IMR-90 (cell line): ENCODE measurements around the gene ZNF654. TPM values are rescaled to one million over a fixed set of nuclear protein-coding genes. Genes with fewer than 3 reads are reported as not detected.
A peak's percentile ranks its signal among the peaks of the same experiment; 100 is the strongest.

Experiments
- ATAC-seq: fragments of 200-7000 bp; cut with Tn5 transposase; 2 replicates; pipeline ENCODE4 v1.9.1; 2020; ENCODE audit warnings: low read depth, mild to moderate bottlenecking, moderate library complexity
- BruUV-seq: library from RNA; stranded (reverse); fragments of 400-500 nt; replicated peaks from 2 replicates; lab custom pipeline; 2021; lab: Mats Ljungman, UMichigan
- CTCF ChIA-PET: fragments of 300-600 bp; formaldehyde crosslinking; extraction: SDS; loops from one replicate; lab custom pipeline; 2021; ENCODE audit warnings: antibody characterized with exemption; lab: Yijun Ruan, JAX
- POLR2A ChIA-PET: fragments of 300-600 bp; sonication (Branson Sonifier 250); formaldehyde crosslinking; loops from one replicate; lab custom pipeline; 2022; ENCODE audit warnings: antibody characterized with exemption; ENCODE audit not compliant: unreplicated experiment; lab: Charles Lee
- DNase-seq: peaks from one replicate; pipeline ENCODE4 v3.0.0; 2013
- H2AFZ ChIP-seq: replicated peaks from 2 replicates; pipeline ENCODE3; 2013; ENCODE audit warnings: low read length, mild to moderate bottlenecking; ENCODE audit not compliant: poor library complexity
- H2AK5ac ChIP-seq: 2 replicates; pipeline ENCODE4 v1.6.1; 2013; ENCODE audit warnings: low read depth, low read length, inconsistent platforms
- H2AK9ac ChIP-seq: replicated peaks from 2 replicates; pipeline ENCODE3; 2013; ENCODE audit warnings: mild to moderate bottlenecking, low read depth, low read length, moderate library complexity; ENCODE audit not compliant: poor library complexity
- H2BK120ac ChIP-seq: 2 replicates; pipeline ENCODE4 v1.6.1; 2013; ENCODE audit warnings: low read depth, low read length, inconsistent platforms
- H2BK15ac ChIP-seq: 3 replicates; pipeline ENCODE4 v1.6.1; 2013; ENCODE audit warnings: low read depth, low read length, inconsistent platforms
- H2BK20ac ChIP-seq: 2 replicates; pipeline ENCODE4 v1.6.1; 2013; ENCODE audit warnings: low read depth, mild to moderate bottlenecking, inconsistent platforms, low read length, moderate library complexity
- H2BK5ac ChIP-seq: 2 replicates; pipeline ENCODE4 v1.6.1; 2013; ENCODE audit warnings: mild to moderate bottlenecking, low read depth, low read length, inconsistent platforms; ENCODE audit not compliant: poor library complexity, severe bottlenecking
- H3K14ac ChIP-seq: replicated peaks from 2 replicates; pipeline ENCODE4 v1.6.1; 2013; ENCODE audit warnings: low read depth, low read length, inconsistent platforms
- H3K18ac ChIP-seq: 2 replicates; pipeline ENCODE4 v1.6.1; 2013; ENCODE audit warnings: low read depth, low read length, control low read depth
- H3K23ac ChIP-seq: 2 replicates; pipeline ENCODE4 v1.6.1; 2013; ENCODE audit warnings: low read depth, low read length, inconsistent platforms
- H3K27ac ChIP-seq: 2 replicates; pipeline ENCODE4 v1.5.1; 2013; ENCODE audit warnings: mild to moderate bottlenecking, control low read depth, low read length; ENCODE audit not compliant: insufficient read depth
- H3K27me3 ChIP-seq: 2 replicates; pipeline ENCODE4 v1.6.1; 2013; ENCODE audit warnings: low read length; ENCODE audit not compliant: control insufficient read depth, insufficient read depth
- H3K36me3 ChIP-seq: 2 replicates; pipeline ENCODE4 v1.6.1; 2013; ENCODE audit warnings: low read length, mixed read lengths; ENCODE audit not compliant: control insufficient read depth, insufficient read depth
- H3K4ac ChIP-seq: 2 replicates; pipeline ENCODE4 v1.6.1; 2013; ENCODE audit warnings: low read depth, low read length, inconsistent platforms
- H3K4me1 ChIP-seq: 2 replicates; pipeline ENCODE4 v1.6.1; 2013; ENCODE audit warnings: low read length, mixed read lengths; ENCODE audit not compliant: control insufficient read depth, insufficient read depth
- H3K4me2 ChIP-seq: 2 replicates; pipeline ENCODE4 v1.6.1; 2013; ENCODE audit warnings: low read depth, mild to moderate bottlenecking, control low read depth, low read length, moderate library complexity
- H3K4me3 ChIP-seq: 2 replicates; pipeline ENCODE4 v1.5.1; 2013; ENCODE audit warnings: low read depth, mild to moderate bottlenecking, control low read depth, low read length, moderate library complexity; ENCODE audit not compliant: insufficient read depth
- H3K56ac ChIP-seq: 2 replicates; pipeline ENCODE4 v1.6.1; 2013; ENCODE audit warnings: low read length, inconsistent platforms; ENCODE audit not compliant: insufficient read depth; ENCODE audit errors: extremely low read depth
- H3K79me1 ChIP-seq, 2 experiments: 2 replicates each; pipeline ENCODE4 v1.6.1; 2013; ENCODE audit warnings: low read length in 2 of 2, inconsistent platforms in 1 of 2, low read depth in 1 of 2
- H3K9ac ChIP-seq: 2 replicates; pipeline ENCODE4 v1.6.1; 2013; ENCODE audit warnings: low read depth, low read length, control low read depth
- H3K9me1 ChIP-seq: 2 replicates; pipeline ENCODE4 v1.6.1; 2013; ENCODE audit warnings: low read length, inconsistent platforms; ENCODE audit not compliant: insufficient read depth
- H3K9me3 ChIP-seq: 2 replicates; pipeline ENCODE4 v1.6.1; 2013; ENCODE audit warnings: low read length; ENCODE audit not compliant: control insufficient read depth, insufficient read depth
- H4K20me1 ChIP-seq: 2 replicates; pipeline ENCODE4 v1.6.1; 2013; ENCODE audit warnings: low read length, inconsistent platforms; ENCODE audit not compliant: insufficient read depth
- H4K5ac ChIP-seq: 2 replicates; pipeline ENCODE4 v1.6.1; 2013; ENCODE audit warnings: mild to moderate bottlenecking, low read depth, low read length, control low read depth
- H4K8ac ChIP-seq, 2 experiments: 2 replicates each; pipeline ENCODE4 v1.6.1; 2013; ENCODE audit warnings: low read depth in 2 of 2, low read length in 2 of 2, control low read depth in 1 of 2, inconsistent platforms in 1 of 2
- H4K91ac ChIP-seq: 2 replicates; pipeline ENCODE4 v1.6.1; 2013; ENCODE audit warnings: low read depth, low read length, inconsistent platforms; ENCODE audit not compliant: insufficient read depth
- BHLHE40 ChIP-seq: fragments of 150-350 bp; IDR thresholded peaks from 2 replicates; pipeline ENCODE4 v1.6.1; 2016; ENCODE audit warnings: mild to moderate bottlenecking, low read depth, low read length
- CEBPB ChIP-seq: IDR thresholded peaks from 2 replicates; pipeline ENCODE4 v1.6.1; 2012; ENCODE audit warnings: low read depth, low read length, improper control_type of control experiment
- CHD1 ChIP-seq: IDR thresholded peaks from 2 replicates; pipeline ENCODE4 v1.6.1; 2012; ENCODE audit warnings: low read depth, low read length, improper control_type of control experiment
- ELK1 ChIP-seq: fragments of 150-350 bp; IDR thresholded peaks from 2 replicates; pipeline ENCODE4 v1.6.1; 2016; ENCODE audit warnings: low read depth, mild to moderate bottlenecking, low read length, moderate library complexity, borderline replicate concordance
- FOS ChIP-seq: fragments of 150-350 bp; IDR thresholded peaks from 2 replicates; pipeline ENCODE4 v1.6.1; 2016; ENCODE audit warnings: low read depth, low read length
- MAFK ChIP-seq: IDR thresholded peaks from 2 replicates; pipeline ENCODE4 v1.6.1; 2012; ENCODE audit warnings: low read depth, low read length, improper control_type of control experiment
- MAZ ChIP-seq: IDR thresholded peaks from 2 replicates; pipeline ENCODE4 v1.6.1; 2012; ENCODE audit warnings: low read depth, mild to moderate bottlenecking, low read length, improper control_type of control experiment, moderate library complexity, borderline replicate concordance
- MXI1 ChIP-seq: IDR thresholded peaks from 2 replicates; pipeline ENCODE4 v1.6.1; 2012; ENCODE audit warnings: low read depth, mild to moderate bottlenecking, low read length, moderate library complexity, borderline replicate concordance
- NFE2L2 ChIP-seq: fragments of 150-350 bp; IDR thresholded peaks from 2 replicates; pipeline ENCODE4 v1.6.1; 2016; ENCODE audit warnings: low read depth, mild to moderate bottlenecking, low read length
- POLR2A ChIP-seq: IDR thresholded peaks from 2 replicates; pipeline ENCODE4 v1.6.1; 2012; ENCODE audit warnings: mild to moderate bottlenecking, low read depth, low read length
- RAD21 ChIP-seq: IDR thresholded peaks from 2 replicates; pipeline ENCODE4 v1.6.1; 2012; ENCODE audit warnings: low read length, improper control_type of control experiment
- RCOR1 ChIP-seq: IDR thresholded peaks from 2 replicates; pipeline ENCODE4 v1.6.1; 2012; ENCODE audit warnings: mild to moderate bottlenecking, low read length, improper control_type of control experiment; ENCODE audit not compliant: insufficient replicate concordance
- RFX5 ChIP-seq: IDR thresholded peaks from 2 replicates; pipeline ENCODE4 v1.8.0; 2012; ENCODE audit warnings: low read depth, mild to moderate bottlenecking, low read length, moderate library complexity
- SMC3 ChIP-seq: fragments of 150-350 bp; IDR thresholded peaks from 2 replicates; pipeline ENCODE4 v1.6.1; 2016; ENCODE audit warnings: low read depth, mild to moderate bottlenecking, antibody characterized with exemption, low read length, moderate library complexity
- USF2 ChIP-seq: fragments of 150-350 bp; IDR thresholded peaks from 2 replicates; pipeline ENCODE4 v1.6.1; 2017; ENCODE audit warnings: mild to moderate bottlenecking, antibody characterized with exemption, low read length, low read depth
- WGBS, 2 experiments: methylation state at CpG; one replicate each; pipeline versions ENCODE4 v1.1.5 to v1.1.7; 2013; ENCODE audit warnings: missing lambda C conversion rate in 2 of 2; ENCODE audit not compliant: insufficient read length in 1 of 2; ENCODE audit errors: extremely low coverage in 2 of 2; 5-methylcytosine and 5-hydroxymethylcytosine counted together
- dilution Hi-C: fragments of 300-500 bp; cut with HindIII; formaldehyde crosslinking; loops from one replicate; pipeline ENCODE4 v1.14.3; 2018; ENCODE audit warnings: low sequenced_read_pairs; ENCODE audit not compliant: unreplicated experiment
- in situ Hi-C: fragments of 300-500 bp; cut with MboI; formaldehyde crosslinking; loops from 3 replicates; pipeline ENCODE4 v1.14.3; 2019; ENCODE audit warnings: low sequenced_read_pairs, inconsistent platforms, mixed read lengths
- intact Hi-C: fragments of 100-400 bp; cut with micrococcal nuclease; formaldehyde crosslinking; loops from 2 replicates; pipeline ENCODE4 v1.10.0; 2022
- polyA plus RNA-seq, 3 experiments: library from polyadenylated mRNA; depleted of rRNA; stranded (reverse); fragments of >200 nt; gene quantifications; 2 replicates each; pipeline ENCODE4 v1.2.3, GENCODE V29; 2012; ENCODE audit warnings: low replicate concordance in 1 of 3
- total RNA-seq: library from RNA; depleted of rRNA; stranded (reverse); fragments of >200 nt; gene quantifications from 2 replicates; pipeline ENCODE4 v1.2.3, GENCODE V29; 2012
- TF ChIP-seq, protein P1 (sequence below): conservative IDR thresholded peaks from 2 replicates; pipeline ENCODE4 v1.5.1; 2012; ENCODE audit warnings: mild to moderate bottlenecking, low read depth, low read length, improper control_type of control experiment

The ZNF654 gene
- total and polyA plus RNA-seq, 2 of the 4 experiments (the other 2 are of a cell fraction), result 3.3 to 11.5 TPM

- 0 out of 2 replicates have a peak, but pooled peaks cover 3% of the 10 kb centered on the region for H3K9me3 ChIP-seq
- POLR2A ChIA-PET, result no interaction called here
- ATAC-seq, result no peak
- in situ Hi-C loops, result no loop called here
- no TSS peak for BruUV-seq
- CTCF ChIA-PET, result no interaction called here
- H3K4me2 ChIP-seq, result peak overlapping the region; percentile 62; the same call in 1 of the 2 replicates
- H2BK5ac ChIP-seq, result no peak overlapping the region
- intact Hi-C loops, result no loop called here
- no peak overlapping the region for H2AFZ ChIP-seq
- TF ChIP-seq MAZ, result no peak
- no peak for TF ChIP-seq RAD21
- TF ChIP-seq ELK1, result no peak
- TF ChIP-seq MAFK, result no peak
- no peak for TF ChIP-seq MXI1
- TF ChIP-seq SMC3, result no peak
- TF ChIP-seq USF2, result no peak
- no peak for TF ChIP-seq FOS
- no peak for TF ChIP-seq BHLHE40
- TF ChIP-seq, protein P1, sequence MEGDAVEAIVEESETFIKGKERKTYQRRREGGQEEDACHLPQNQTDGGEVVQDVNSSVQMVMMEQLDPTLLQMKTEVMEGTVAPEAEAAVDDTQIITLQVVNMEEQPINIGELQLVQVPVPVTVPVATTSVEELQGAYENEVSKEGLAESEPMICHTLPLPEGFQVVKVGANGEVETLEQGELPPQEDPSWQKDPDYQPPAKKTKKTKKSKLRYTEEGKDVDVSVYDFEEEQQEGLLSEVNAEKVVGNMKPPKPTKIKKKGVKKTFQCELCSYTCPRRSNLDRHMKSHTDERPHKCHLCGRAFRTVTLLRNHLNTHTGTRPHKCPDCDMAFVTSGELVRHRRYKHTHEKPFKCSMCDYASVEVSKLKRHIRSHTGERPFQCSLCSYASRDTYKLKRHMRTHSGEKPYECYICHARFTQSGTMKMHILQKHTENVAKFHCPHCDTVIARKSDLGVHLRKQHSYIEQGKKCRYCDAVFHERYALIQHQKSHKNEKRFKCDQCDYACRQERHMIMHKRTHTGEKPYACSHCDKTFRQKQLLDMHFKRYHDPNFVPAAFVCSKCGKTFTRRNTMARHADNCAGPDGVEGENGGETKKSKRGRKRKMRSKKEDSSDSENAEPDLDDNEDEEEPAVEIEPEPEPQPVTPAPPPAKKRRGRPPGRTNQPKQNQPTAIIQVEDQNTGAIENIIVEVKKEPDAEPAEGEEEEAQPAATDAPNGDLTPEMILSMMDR, result no peak
- no peak for TF ChIP-seq CEBPB
- TF ChIP-seq CHD1, result no peak
- no peak for TF ChIP-seq POLR2A
- no peak for TF ChIP-seq RFX5
- TF ChIP-seq NFE2L2, result no peak
- TF ChIP-seq RCOR1, result no peak
- no peak overlapping the region for H3K56ac ChIP-seq
- no peak overlapping the region for H4K8ac ChIP-seq
- H2BK20ac ChIP-seq, result no peak overlapping the region
- H3K9me1 ChIP-seq, result no peaks in the 10 kb centered on the region
- no peak for DNase-seq
- H4K91ac ChIP-seq, result no peak overlapping the region
- H4K20me1 ChIP-seq, result no peaks in the 10 kb centered on the region
- no peak overlapping the region for H3K14ac ChIP-seq
- no peak overlapping the region for H2BK15ac ChIP-seq
- no CpG with 5 or more reads among the region's 3 CpGs for WGBS, 2 experiments
- no peak overlapping the region for H2BK120ac ChIP-seq
- no peak overlapping the region for H2AK9ac ChIP-seq
- no peak overlapping the region for H3K4ac ChIP-seq
- no peak overlapping the region for H4K5ac ChIP-seq
- no peaks in the 10 kb centered on the region; the same call in 1 of the 2 replicates for H3K4me1 ChIP-seq
- no peak overlapping the region for H3K23ac ChIP-seq
- H3K27ac ChIP-seq, result no peak overlapping the region
- dilution Hi-C loops, result no loop called here
- H3K4me3 ChIP-seq, result no peak overlapping the region
- H2AK5ac ChIP-seq, result no peak overlapping the region
- no peak overlapping the region for H3K18ac ChIP-seq
- no peak overlapping the region for H3K9ac ChIP-seq
- no peaks in the 10 kb centered on the region for H3K36me3 ChIP-seq
- H3K27me3 ChIP-seq, result peaks cover 3% of the 10 kb centered on the region; the same call in 1 of the 2 replicates
- H3K79me1 ChIP-seq, result no peaks in the 10 kb centered on the region
Observed at GRCh38 chr3:88030210-88030609, 28.8 kb upstream of the ZNF654 start.
